ENCODE results near the gene PHLPP1. TPM values are rescaled to one million over a fixed set of nuclear protein-coding genes. Genes with fewer than 3 reads are reported as not detected.

Gene PHLPP1
- total RNA-seq, 1 experiment from 2014 or later, result 39.9 TPM

GRCh38 chr18:62918361-62918760 lies 203.0 kb downstream of the PHLPP1 start:
- H3K18ac ChIP-seq (ENCODE audit: insufficient read length, low read depth, low read length), result no peak overlapping the region
- no peak overlapping the region for H2AFZ ChIP-seq (ENCODE audit: low read length)
- H3K9me3 Mint-ChIP-seq, result no peaks in the 10 kb centered on the region
- no peak overlapping the region for H3K9ac ChIP-seq (ENCODE audit: extremely low read depth, insufficient read length, low read length)
- H4K8ac ChIP-seq (replicated peaks; ENCODE audit: insufficient read length, low read depth, low read length), result no peak overlapping the region
- no peak overlapping the region for H3K27ac Mint-ChIP-seq
- no peak overlapping the region for H2BK12ac ChIP-seq (ENCODE audit: insufficient read length, low read depth, low read length)
- H4K5ac ChIP-seq (ENCODE audit: insufficient read length, low read depth, low read length), result no peak overlapping the region
- no peak overlapping the region for H3K4me3 Mint-ChIP-seq
- H3K4me2 ChIP-seq (ENCODE audit: insufficient read depth, insufficient read length, low read length), result no peak overlapping the region
- H3K36me3 Mint-ChIP-seq (ENCODE audit: insufficient read depth in 1 of 3, low read depth in 3 of 3), result peaks cover 17 to 30% (median 26%) of the 10 kb centered on the region in 3 experiments; a peak in 6 of 7 replicates
- no peak overlapping the region for H2BK5ac ChIP-seq (ENCODE audit: insufficient read length, low read length)
- H4K91ac ChIP-seq (ENCODE audit: insufficient read length, low read depth, low read length), result no peak overlapping the region
- H3K4me1 ChIP-seq (ENCODE audit: insufficient read depth, low read length), result no peaks in the 10 kb centered on the region
- DNase-seq, result no peak
- H3K79me2 ChIP-seq (ENCODE audit: insufficient read depth, low read length), result no peaks in the 10 kb centered on the region
- no peak overlapping the region for H2BK15ac ChIP-seq (ENCODE audit: low read depth, low read length)
- H3K4me1 Mint-ChIP-seq, result peaks cover 0 to 7% of the 10 kb centered on the region in 2 experiments; a peak in 1 of 4 replicates
- no peak overlapping the region for H3T11ph ChIP-seq (ENCODE audit: low read length)
- TF ChIP-seq, protein P1, sequence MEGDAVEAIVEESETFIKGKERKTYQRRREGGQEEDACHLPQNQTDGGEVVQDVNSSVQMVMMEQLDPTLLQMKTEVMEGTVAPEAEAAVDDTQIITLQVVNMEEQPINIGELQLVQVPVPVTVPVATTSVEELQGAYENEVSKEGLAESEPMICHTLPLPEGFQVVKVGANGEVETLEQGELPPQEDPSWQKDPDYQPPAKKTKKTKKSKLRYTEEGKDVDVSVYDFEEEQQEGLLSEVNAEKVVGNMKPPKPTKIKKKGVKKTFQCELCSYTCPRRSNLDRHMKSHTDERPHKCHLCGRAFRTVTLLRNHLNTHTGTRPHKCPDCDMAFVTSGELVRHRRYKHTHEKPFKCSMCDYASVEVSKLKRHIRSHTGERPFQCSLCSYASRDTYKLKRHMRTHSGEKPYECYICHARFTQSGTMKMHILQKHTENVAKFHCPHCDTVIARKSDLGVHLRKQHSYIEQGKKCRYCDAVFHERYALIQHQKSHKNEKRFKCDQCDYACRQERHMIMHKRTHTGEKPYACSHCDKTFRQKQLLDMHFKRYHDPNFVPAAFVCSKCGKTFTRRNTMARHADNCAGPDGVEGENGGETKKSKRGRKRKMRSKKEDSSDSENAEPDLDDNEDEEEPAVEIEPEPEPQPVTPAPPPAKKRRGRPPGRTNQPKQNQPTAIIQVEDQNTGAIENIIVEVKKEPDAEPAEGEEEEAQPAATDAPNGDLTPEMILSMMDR (conservative IDR thresholded peaks at IDR 0.05), result no peak
- H2AK5ac ChIP-seq (ENCODE audit: insufficient read length, low read length), result no peak overlapping the region
- H3K14ac ChIP-seq (ENCODE audit: insufficient read depth, low read length), result no peak overlapping the region
- no peaks in the 10 kb centered on the region for H4K20me1 ChIP-seq (ENCODE audit: control insufficient read depth, insufficient read depth, insufficient read length)
- H2BK120ac ChIP-seq (ENCODE audit: low read depth, low read length, poor library complexity, severe bottlenecking), result no peak overlapping the region
- no peaks in the 10 kb centered on the region for H3K23me2 ChIP-seq (ENCODE audit: insufficient read length, low read depth, low read length, poor library complexity, severe bottlenecking)
- H2BK20ac ChIP-seq (ENCODE audit: low read depth, low read length, poor library complexity, severe bottlenecking), result no peak overlapping the region
- H3K27ac ChIP-seq (ENCODE audit: insufficient read length, low read depth, low read length), result no peak overlapping the region
- no peak overlapping the region for H3K23ac ChIP-seq (ENCODE audit: insufficient read length, low read depth, low read length)
- H3K4ac ChIP-seq (ENCODE audit: low read depth, low read length), result no peak overlapping the region
- no peaks in the 10 kb centered on the region for H3K79me1 ChIP-seq (ENCODE audit: insufficient read depth, low read depth, low read length, poor library complexity, severe bottlenecking)
- no peaks in the 10 kb centered on the region for H3K27me3 ChIP-seq (ENCODE audit: insufficient read depth, low read length)
- no peaks in the 10 kb centered on the region for H3K9me3 ChIP-seq (ENCODE audit: control insufficient read depth, low read depth, low read length)
- no peaks in the 10 kb centered on the region for H3K27me3 Mint-ChIP-seq (ENCODE audit: low read depth)
- H3K56ac ChIP-seq (ENCODE audit: insufficient read length, low read depth, low read length), result no peak overlapping the region

Measured in H9 (cell line).